Thoracic aorta (tissue), 2 donors: Measurements from ENCODE around the gene FHIT. TPM values are rescaled to one million over a fixed set of nuclear protein-coding genes. Genes with fewer than 3 reads are reported as not detected.

Experiments
- ATAC-seq: fragments of 150-250 bp; one replicate; pipeline ENCODE4 v1.8.0; 2017; ENCODE audit warnings: low read depth; ENCODE audit not compliant: insufficient number of reproducible peaks, low FRiP score
- DNase-seq: peaks from one replicate; pipeline ENCODE4 v3.0.0-alpha.2; 2020; ENCODE audit warnings: low spot score
- H3K27ac ChIP-seq, 2 donors: fragments of 200-600 bp; sonication (generic); 1 replicate in 1 of 2; 2 replicates in 1 of 2; pipeline ENCODE4 v1.5.1; 2016; ENCODE audit warnings: mild to moderate bottlenecking in 2 of 2, moderate library complexity in 2 of 2
- H3K27me3 ChIP-seq: fragments of 200-600 bp; sonication (generic); replicated peaks from 2 replicates; pipeline ENCODE4 v1.6.0; 2016; ENCODE audit warnings: mild to moderate bottlenecking; ENCODE audit not compliant: insufficient read depth
- H3K36me3 ChIP-seq: fragments of 200-600 bp; sonication (generic); one replicate; pipeline ENCODE4 v1.5.1; 2016
- H3K4me1 ChIP-seq, 2 donors: fragments of 200-600 bp; sonication (generic); 1 replicate in 1 of 2; 2 replicates in 1 of 2; pipeline versions ENCODE4 v1.5.1 to v1.6.0; 2016; ENCODE audit warnings: low read depth in 2 of 2, mild to moderate bottlenecking in 1 of 2; ENCODE audit not compliant: control insufficient read depth in 1 of 2
- H3K4me3 ChIP-seq: fragments of 200-600 bp; sonication (generic); 2 replicates; pipeline ENCODE4 v1.5.1; 2016; ENCODE audit warnings: mild to moderate bottlenecking
- H3K9me3 ChIP-seq: fragments of 200-600 bp; sonication (generic); 2 replicates; pipeline ENCODE4 v1.5.1; 2016
- total RNA-seq, 2 donors: library from RNA; depleted of rRNA; stranded (reverse); fragments of >200 nt; gene quantifications; one replicate each; pipeline versions ENCODE4 v1.1.0 to v1.2.3, GENCODE V29; 2016
- TF ChIP-seq, protein P1 (sequence below): fragments of 200-600 bp; sonication (generic); IDR thresholded peaks from one replicate; pipeline ENCODE4 v1.5.1; 2019; ENCODE audit warnings: antibody characterized with exemption

Gene FHIT
- total RNA-seq, 2 donors from 2014 or later, result 2.0 to 2.3 TPM

DNA sequence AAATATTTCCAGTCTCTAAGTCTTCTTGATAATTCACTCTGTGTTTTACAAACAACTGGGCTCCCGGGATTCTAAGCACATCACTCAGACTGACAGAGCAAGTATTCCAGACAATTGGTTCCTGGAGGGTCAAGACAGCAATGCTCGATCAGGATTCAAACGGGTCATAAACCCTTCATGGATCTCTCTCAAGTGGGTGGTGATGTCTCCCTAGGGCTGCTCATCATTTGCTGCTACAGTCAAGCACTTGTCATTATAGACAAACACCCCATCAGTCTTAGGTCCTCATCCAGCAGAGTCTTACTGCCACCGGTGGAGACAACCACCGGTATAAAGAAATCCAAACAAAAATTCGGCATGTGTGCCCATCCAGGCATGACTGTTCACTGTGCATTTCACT is 921.1 kb downstream of the FHIT start:
- ATAC-seq, result no peak
- no peaks in the 10 kb centered on the region for H3K27me3 ChIP-seq
- TF ChIP-seq, protein P1, sequence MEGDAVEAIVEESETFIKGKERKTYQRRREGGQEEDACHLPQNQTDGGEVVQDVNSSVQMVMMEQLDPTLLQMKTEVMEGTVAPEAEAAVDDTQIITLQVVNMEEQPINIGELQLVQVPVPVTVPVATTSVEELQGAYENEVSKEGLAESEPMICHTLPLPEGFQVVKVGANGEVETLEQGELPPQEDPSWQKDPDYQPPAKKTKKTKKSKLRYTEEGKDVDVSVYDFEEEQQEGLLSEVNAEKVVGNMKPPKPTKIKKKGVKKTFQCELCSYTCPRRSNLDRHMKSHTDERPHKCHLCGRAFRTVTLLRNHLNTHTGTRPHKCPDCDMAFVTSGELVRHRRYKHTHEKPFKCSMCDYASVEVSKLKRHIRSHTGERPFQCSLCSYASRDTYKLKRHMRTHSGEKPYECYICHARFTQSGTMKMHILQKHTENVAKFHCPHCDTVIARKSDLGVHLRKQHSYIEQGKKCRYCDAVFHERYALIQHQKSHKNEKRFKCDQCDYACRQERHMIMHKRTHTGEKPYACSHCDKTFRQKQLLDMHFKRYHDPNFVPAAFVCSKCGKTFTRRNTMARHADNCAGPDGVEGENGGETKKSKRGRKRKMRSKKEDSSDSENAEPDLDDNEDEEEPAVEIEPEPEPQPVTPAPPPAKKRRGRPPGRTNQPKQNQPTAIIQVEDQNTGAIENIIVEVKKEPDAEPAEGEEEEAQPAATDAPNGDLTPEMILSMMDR, result no peak
- no peaks in the 10 kb centered on the region for H3K4me1 ChIP-seq
- no peak for DNase-seq
- no peak overlapping the region for H3K4me3 ChIP-seq
- H3K27ac ChIP-seq, result no peak overlapping the region
- H3K36me3 ChIP-seq, result no peaks in the 10 kb centered on the region
- no peaks in the 10 kb centered on the region for H3K9me3 ChIP-seq

DNA sequence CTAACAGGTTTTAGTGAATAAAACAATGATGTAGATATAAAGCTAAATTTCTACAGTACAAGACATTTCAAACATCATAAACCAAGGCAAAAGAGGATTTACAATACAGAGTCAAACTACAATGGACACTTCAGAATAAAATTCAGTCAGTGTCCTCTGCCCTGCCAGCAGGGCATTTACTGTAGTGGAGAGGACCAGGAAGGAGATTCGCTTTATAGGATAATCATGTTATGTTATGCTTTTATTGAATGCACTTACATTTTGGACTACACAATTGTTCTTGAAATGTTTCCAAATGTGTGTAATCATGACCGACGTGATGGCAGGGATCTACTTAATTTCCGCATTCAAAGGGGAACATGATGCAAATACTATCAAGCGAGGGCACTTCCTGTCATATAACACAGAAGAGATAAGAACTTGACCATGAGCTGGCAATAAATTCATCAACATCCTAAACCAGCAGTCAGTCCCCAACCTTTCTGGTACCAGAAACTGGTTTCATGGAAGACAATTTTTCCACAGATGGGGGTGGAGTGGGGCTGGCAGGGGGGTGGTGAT is 925.6 kb downstream of the FHIT start:
- no peaks in the 10 kb centered on the region for H3K27me3 ChIP-seq
- H3K27ac ChIP-seq, result no peak overlapping the region
- TF ChIP-seq, protein P1, result no peak
- DNase-seq (no peak), ATAC-seq (no peak)
- no peaks in the 10 kb centered on the region for H3K4me1 ChIP-seq
- H3K4me3 ChIP-seq, result no peak overlapping the region
- H3K36me3 ChIP-seq, result no peaks in the 10 kb centered on the region
- no peaks in the 10 kb centered on the region for H3K9me3 ChIP-seq

DNA sequence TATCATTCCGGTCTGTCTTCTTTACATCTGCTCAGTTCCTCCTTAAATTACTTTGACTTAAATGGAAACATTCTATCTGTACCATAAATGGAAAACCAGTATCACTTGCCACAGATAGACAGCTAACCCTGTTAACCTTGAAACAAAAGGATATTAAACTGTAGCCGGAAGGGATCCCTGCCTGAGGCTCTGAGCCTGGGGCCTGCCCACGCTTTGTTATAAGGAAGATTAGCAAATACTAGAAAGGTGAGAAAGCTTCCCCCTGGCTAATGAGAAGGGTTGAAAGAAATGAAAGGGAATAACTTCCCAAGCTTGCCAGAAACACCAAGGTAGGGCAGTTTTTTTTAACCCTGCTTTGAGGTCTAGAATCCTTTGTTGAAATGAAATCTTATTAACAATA is 927.6 kb downstream of the FHIT start:
- ATAC-seq (no peak), DNase-seq (no peak)
- Histone ChIP-seq H3K9me3 (no peaks in the 10 kb centered on the region), H3K27me3 (no peaks in the 10 kb centered on the region), H3K27ac (no peak overlapping the region), H3K4me3 (no peak overlapping the region), H3K36me3 (no peaks in the 10 kb centered on the region), H3K4me1 (no peaks in the 10 kb centered on the region)
- TF ChIP-seq, protein P1, result no peak

DNA sequence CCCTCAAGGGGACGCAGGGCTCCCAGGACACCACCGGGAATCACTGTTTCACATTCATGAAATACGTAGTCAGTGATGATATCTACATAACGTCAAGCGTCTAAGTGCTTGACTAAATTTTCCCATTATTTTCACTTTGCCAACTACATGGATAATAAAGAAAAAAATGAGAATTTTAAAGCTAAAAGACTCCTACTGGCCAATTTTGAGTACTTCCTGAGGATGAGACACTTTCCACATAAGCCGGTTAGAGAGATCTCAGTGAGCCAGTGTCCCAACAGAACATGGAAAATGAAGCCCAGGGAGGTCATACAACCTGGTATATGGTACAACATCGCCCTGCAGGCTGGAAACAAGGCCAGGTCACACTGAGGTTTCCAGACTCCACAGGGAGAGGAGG is 928.1 kb downstream of the FHIT start:
- TF ChIP-seq, protein P1, result no peak
- no peak for ATAC-seq
- H3K36me3 ChIP-seq, result no peaks in the 10 kb centered on the region
- H3K27ac ChIP-seq, result no peak overlapping the region
- H3K9me3 ChIP-seq, result no peaks in the 10 kb centered on the region
- DNase-seq, result no peak
- no peaks in the 10 kb centered on the region for H3K4me1 ChIP-seq
- no peaks in the 10 kb centered on the region for H3K27me3 ChIP-seq
- no peak overlapping the region for H3K4me3 ChIP-seq

DNA sequence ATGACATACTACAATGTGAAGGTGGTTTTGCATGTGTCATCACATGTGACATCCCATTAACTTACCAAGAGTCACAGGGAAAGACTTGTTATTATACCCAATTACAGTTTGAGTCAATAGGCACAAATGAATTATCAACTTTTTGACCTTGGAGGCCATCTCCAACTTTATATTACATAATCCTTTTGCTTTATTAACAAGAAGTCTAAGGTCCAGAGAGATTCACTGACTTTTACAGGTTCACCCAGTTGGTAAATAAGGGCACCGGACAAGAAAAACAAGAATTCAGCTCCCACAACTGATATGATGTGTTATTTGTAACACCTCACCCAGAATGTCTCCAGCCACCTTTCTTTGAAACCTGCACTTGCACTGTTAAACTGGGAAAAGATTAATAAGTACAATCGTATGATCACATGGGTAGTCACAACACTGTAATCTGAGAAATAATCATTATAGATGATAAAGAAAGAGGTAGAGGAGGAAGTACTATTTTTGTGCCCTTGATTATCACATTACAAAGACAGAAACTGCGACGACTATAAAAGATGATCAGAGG is 928.9 kb downstream of the FHIT start:
- Histone ChIP-seq H3K9me3 (no peaks in the 10 kb centered on the region), H3K27me3 (no peaks in the 10 kb centered on the region), H3K27ac (no peak overlapping the region), H3K36me3 (no peaks in the 10 kb centered on the region), H3K4me3 (no peak overlapping the region), H3K4me1 (no peaks in the 10 kb centered on the region)
- TF ChIP-seq, protein P1, result no peak
- DNase-seq (no peak), ATAC-seq (no peak)
